ENCODE data around the gene ZNF385B.

- no peak for TF ChIP-seq CTCF (IDR thresholded peaks at IDR 0.05; ENCODE audit: low read length)
- no peak for TF ChIP-seq EZH2 (optimal IDR thresholded peaks at IDR 0.05; ENCODE audit: low read depth, low read length)
- TF ChIP-seq EZH2phosphoT487 (IDR thresholded peaks at IDR 0.05; ENCODE audit: low read length): no peak
These were observed 287.3 kb downstream of the ZNF385B start for GRCh38 chr2:179574061-179574519.

Measured in MM.1S (cell line).